DND-41 (cell line): ENCODE results near the gene SMU1.

Experiments used
- EZH2 ChIP-seq: IDR thresholded peaks from 3 replicates; pipeline ENCODE4 v1.6.1; 2012; ENCODE audit warnings: borderline replicate concordance, low read depth, mild to moderate bottlenecking, moderate library complexity, low read length, inconsistent platforms; ENCODE audit not compliant: severe bottlenecking
- TF ChIP-seq, protein P1 (sequence below): IDR thresholded peaks from 2 replicates; pipeline ENCODE4 v1.5.1; 2012; ENCODE audit warnings: borderline replicate concordance, low read length, moderate library complexity, mild to moderate bottlenecking; ENCODE audit not compliant: poor library complexity, severe bottlenecking; ENCODE audit errors: extremely low read depth

DNA sequence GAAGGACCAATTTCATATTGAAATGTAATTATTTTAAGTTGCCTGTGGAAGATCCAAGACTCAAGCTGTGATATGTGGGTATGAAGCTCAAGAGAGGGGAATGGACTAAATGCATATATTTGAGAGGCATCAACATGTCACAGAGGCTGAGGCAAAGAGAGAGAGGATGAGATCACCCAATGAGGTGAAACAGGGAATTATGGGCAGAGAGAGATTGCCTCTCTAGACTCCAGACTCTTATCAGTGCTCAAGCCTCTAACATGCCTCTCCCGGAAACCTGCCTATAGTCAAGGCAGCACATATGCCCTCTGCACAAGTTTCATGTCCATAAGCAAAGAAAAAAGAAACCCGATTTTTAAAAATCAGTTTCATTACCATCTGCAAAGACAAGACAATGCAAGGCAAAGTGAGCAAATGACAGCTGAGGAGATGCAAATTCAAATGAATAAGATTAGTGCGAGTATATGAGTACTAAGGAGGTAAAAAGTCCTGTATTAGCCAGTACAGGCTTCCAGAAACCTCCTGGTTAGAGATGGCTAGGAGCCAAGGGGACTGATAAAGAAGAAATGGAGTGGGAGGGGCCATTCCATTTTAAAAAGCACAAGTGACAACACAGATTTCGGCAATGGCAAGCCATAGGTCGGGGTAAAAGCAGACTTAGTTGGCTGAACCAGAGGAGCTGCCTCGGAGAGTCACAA is 84.4 kb downstream of the SMU1 start:
- TF ChIP-seq, protein P1, sequence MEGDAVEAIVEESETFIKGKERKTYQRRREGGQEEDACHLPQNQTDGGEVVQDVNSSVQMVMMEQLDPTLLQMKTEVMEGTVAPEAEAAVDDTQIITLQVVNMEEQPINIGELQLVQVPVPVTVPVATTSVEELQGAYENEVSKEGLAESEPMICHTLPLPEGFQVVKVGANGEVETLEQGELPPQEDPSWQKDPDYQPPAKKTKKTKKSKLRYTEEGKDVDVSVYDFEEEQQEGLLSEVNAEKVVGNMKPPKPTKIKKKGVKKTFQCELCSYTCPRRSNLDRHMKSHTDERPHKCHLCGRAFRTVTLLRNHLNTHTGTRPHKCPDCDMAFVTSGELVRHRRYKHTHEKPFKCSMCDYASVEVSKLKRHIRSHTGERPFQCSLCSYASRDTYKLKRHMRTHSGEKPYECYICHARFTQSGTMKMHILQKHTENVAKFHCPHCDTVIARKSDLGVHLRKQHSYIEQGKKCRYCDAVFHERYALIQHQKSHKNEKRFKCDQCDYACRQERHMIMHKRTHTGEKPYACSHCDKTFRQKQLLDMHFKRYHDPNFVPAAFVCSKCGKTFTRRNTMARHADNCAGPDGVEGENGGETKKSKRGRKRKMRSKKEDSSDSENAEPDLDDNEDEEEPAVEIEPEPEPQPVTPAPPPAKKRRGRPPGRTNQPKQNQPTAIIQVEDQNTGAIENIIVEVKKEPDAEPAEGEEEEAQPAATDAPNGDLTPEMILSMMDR = no peak
- TF ChIP-seq EZH2 = no peak
